Measurements from ENCODE around the gene FBN1. TPM values are rescaled to one million over a fixed set of nuclear protein-coding genes. Genes with fewer than 3 reads are reported as not detected.

FBN1 gene
- total and polyA plus RNA-seq, 2 of the 13 experiments (the other 11 are each of a cell fraction or from before 2014, with no cell fraction given), result 1.5 to 3.0 TPM

DNA sequence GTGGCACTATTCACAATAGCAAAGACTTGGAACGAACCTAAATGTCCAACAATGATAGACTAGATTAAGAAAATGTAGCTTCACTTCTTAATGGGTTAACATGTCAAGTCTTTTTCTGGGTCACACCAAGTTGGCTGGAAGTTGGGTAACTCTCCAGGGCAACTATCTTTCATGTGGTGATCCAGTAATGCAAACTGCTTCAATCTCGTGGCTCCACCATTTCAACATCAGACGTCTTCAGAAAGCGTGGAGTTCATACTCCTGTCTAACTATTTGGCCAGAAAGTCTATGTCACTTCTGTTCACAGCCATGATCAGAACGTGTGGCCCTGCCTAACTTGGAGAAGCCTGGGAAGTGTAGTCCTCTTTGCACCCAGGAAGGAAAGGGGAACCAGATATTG lies 282.0 kb downstream of the FBN1 start (continued):
- TF ChIP-seq ZNF143 (CRISPR knock-in tag; IDR thresholded peaks at IDR 0.05) (no peak), ZSCAN25 (CRISPR knock-in tag; IDR thresholded peaks at IDR 0.05) (no peak)
- TF ChIP-seq, protein P1, sequence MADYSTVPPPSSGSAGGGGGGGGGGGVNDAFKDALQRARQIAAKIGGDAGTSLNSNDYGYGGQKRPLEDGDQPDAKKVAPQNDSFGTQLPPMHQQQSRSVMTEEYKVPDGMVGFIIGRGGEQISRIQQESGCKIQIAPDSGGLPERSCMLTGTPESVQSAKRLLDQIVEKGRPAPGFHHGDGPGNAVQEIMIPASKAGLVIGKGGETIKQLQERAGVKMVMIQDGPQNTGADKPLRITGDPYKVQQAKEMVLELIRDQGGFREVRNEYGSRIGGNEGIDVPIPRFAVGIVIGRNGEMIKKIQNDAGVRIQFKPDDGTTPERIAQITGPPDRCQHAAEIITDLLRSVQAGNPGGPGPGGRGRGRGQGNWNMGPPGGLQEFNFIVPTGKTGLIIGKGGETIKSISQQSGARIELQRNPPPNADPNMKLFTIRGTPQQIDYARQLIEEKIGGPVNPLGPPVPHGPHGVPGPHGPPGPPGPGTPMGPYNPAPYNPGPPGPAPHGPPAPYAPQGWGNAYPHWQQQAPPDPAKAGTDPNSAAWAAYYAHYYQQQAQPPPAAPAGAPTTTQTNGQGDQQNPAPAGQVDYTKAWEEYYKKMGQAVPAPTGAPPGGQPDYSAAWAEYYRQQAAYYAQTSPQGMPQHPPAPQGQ (CRISPR knock-in tag; IDR thresholded peaks at IDR 0.05; ENCODE audit: borderline replicate concordance), result no peak

DNA sequence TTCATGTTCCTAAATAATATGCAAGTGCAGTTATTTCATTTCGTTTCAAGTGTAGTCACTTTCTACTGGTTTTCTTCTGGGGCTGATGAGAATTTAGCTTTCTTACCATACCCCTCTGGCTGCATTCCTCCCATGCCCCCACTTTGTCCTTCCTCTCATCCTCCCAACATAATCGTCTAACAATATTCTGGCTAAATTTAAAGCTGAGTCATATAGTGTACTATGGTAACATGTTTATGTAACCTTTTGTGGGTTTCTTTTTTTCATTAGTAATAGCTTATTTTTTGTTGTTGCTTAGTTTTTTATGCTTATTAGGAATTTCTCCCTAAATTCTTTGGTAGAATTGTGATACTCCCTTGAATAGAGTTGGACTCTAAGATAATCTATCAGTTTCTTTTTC lies 283.8 kb downstream of the FBN1 start:
- Histone ChIP-seq H3K4me1 (ENCODE audit: insufficient read depth, low read length) (no peaks in the 10 kb centered on the region), H3K9ac (ENCODE audit: insufficient read depth, low read depth, low read length) (no peak overlapping the region), H3K9me3 (ENCODE audit: low read length) (no peaks in the 10 kb centered on the region), H3K4me3 (replicated peaks in 1 of 3; ENCODE audit: insufficient read depth in 1 of 3, low read depth in 2 of 3, low read length in 3 of 3) (no peak overlapping the region), H3K4me2 (ENCODE audit: low read depth, low read length) (no peak overlapping the region), H3K36me3 (replicated peaks in 1 of 2; ENCODE audit: control insufficient read depth in 1 of 2, insufficient read depth in 2 of 2, low read length in 2 of 2) (no peaks in the 10 kb centered on the region), H3K27me3 (ENCODE audit: control insufficient read depth in 1 of 2, insufficient read depth in 2 of 2, low read length in 2 of 2) (no peaks in the 10 kb centered on the region), H4K20me1 (ENCODE audit: insufficient read depth, low read length) (no peaks in the 10 kb centered on the region), H3K79me2 (ENCODE audit: insufficient read depth, low read length) (no peaks in the 10 kb centered on the region), H2AFZ (ENCODE audit: low read length) (no peak overlapping the region), H3K27ac (ENCODE audit: extremely low read length, insufficient read depth, low read length) (no peak overlapping the region)
- intact Hi-C loops (cut with micrococcal nuclease; ENCODE audit: unreplicated experiment) (no loop called here), in situ Hi-C loops (cut with HindIII; ENCODE audit: extremely low pct_ligation_motif_present, low pct_unique_long_range_greater_than_20kb) (loop anchor here (25.0 kb wide), 1 partner anchor 476 kb away; no protein-coding TSS in a partner anchor)
- ChIA-PET CTCF (ENCODE audit: low intra/inter-chr PET ratio, low total read pairs) (no interaction called here), POLR2A (no interaction called here)
- ATAC-seq (no peak), DNase-seq (ENCODE audit: low spot score) (no peak), FAIRE-seq (no peak)
- BruUV-seq (replicated peaks), result no TSS peak
- no peak for TF ChIP-seq ZNF839 (CRISPR knock-in tag; IDR thresholded peaks at IDR 0.05; ENCODE audit: borderline replicate concordance)
- TF ChIP-seq ZSCAN25 (CRISPR knock-in tag; IDR thresholded peaks at IDR 0.05), result no peak
- TF ChIP-seq MTA1 (CRISPR knock-in tag; IDR thresholded peaks at IDR 0.05; ENCODE audit: borderline replicate concordance), result no peak
- no peak for TF ChIP-seq ZNF160 (CRISPR knock-in tag; IDR thresholded peaks at IDR 0.05)
- no peak for TF ChIP-seq SOX13 (IDR thresholded peaks at IDR 0.05)
- no peak for TF ChIP-seq SOX13 (CRISPR knock-in tag; conservative IDR thresholded peaks at IDR 0.05 in 1 of 2, IDR thresholded peaks at IDR 0.05 in 1 of 2)
- WGBS (ENCODE audit: low lambda C conversion rate), result 18% methylated on average over 2 of the region's 2 CpGs
